H9 (cell line): Measurements from ENCODE around the gene HSPB2. TPM values are rescaled to one million over a fixed set of nuclear protein-coding genes. Genes with fewer than 3 reads are reported as not detected.

ENCODE experiments used
- DNase-seq: peaks from one replicate; pipeline ENCODE4 v3.0.0-alpha.2; 2017
- H2AFZ ChIP-seq: one replicate; pipeline ENCODE4 v1.6.1; 2013; ENCODE audit warnings: mild to moderate bottlenecking, low read length, control low read depth, moderate library complexity
- H2AK5ac ChIP-seq: 2 replicates; pipeline ENCODE4 v1.6.1; 2013; ENCODE audit warnings: low read length, control low read depth, mixed read lengths; ENCODE audit not compliant: insufficient read length
- H2BK120ac ChIP-seq: one replicate; pipeline ENCODE4 v1.6.1; 2013; ENCODE audit warnings: low read depth, mild to moderate bottlenecking, low read length, control low read depth, inconsistent platforms; ENCODE audit not compliant: poor library complexity, severe bottlenecking
- H2BK12ac ChIP-seq: 2 replicates; pipeline ENCODE4 v1.6.1; 2013; ENCODE audit warnings: low read length, control low read depth, mixed read lengths, low read depth; ENCODE audit not compliant: insufficient read length
- H2BK15ac ChIP-seq: 2 replicates; pipeline ENCODE4 v1.6.1; 2013; ENCODE audit warnings: low read depth, low read length, control low read depth
- H2BK20ac ChIP-seq: one replicate; pipeline ENCODE4 v1.6.1; 2013; ENCODE audit warnings: low read depth, mild to moderate bottlenecking, low read length, control low read depth, inconsistent platforms; ENCODE audit not compliant: poor library complexity, severe bottlenecking
- H2BK5ac ChIP-seq: 2 replicates; pipeline ENCODE4 v1.6.1; 2013; ENCODE audit warnings: low read length, control low read depth, mixed read lengths; ENCODE audit not compliant: insufficient read length
- H3K14ac ChIP-seq: 2 replicates; pipeline ENCODE4 v1.6.1; 2013; ENCODE audit warnings: low read length, control low read depth; ENCODE audit not compliant: insufficient read depth
- H3K18ac ChIP-seq: 2 replicates; pipeline ENCODE4 v1.6.1; 2013; ENCODE audit warnings: low read depth, mild to moderate bottlenecking, mixed read lengths, low read length, control low read depth; ENCODE audit not compliant: insufficient read length
- H3K23ac ChIP-seq: 2 replicates; pipeline ENCODE4 v1.6.1; 2013; ENCODE audit warnings: low read length, control low read depth, mixed read lengths, low read depth; ENCODE audit not compliant: insufficient read length
- H3K23me2 ChIP-seq: 2 replicates; pipeline ENCODE4 v1.6.1; 2013; ENCODE audit warnings: low read depth, mild to moderate bottlenecking, mixed read lengths, low read length, control low read depth; ENCODE audit not compliant: insufficient read length, poor library complexity, severe bottlenecking
- H3K27ac ChIP-seq: 2 replicates; pipeline ENCODE4 v1.5.1; 2013; ENCODE audit warnings: low read length, control low read depth, mixed read lengths, low read depth; ENCODE audit not compliant: insufficient read length
- H3K27me3 ChIP-seq: 2 replicates; pipeline ENCODE4 v1.6.1; 2013; ENCODE audit warnings: low read length, control low read depth, inconsistent platforms; ENCODE audit not compliant: insufficient read depth
- H3K4ac ChIP-seq: 2 replicates; pipeline ENCODE4 v1.6.1; 2013; ENCODE audit warnings: low read depth, mild to moderate bottlenecking, control low read depth, inconsistent platforms, low read length, moderate library complexity
- H3K4me1 ChIP-seq: 2 replicates; pipeline ENCODE4 v1.6.1; 2013; ENCODE audit warnings: low read length, control low read depth, inconsistent platforms; ENCODE audit not compliant: insufficient read depth
- H3K4me2 ChIP-seq: 2 replicates; pipeline ENCODE4 v1.6.1; 2013; ENCODE audit warnings: low read length, control low read depth, mixed read lengths; ENCODE audit not compliant: insufficient read length, insufficient read depth
- H3K56ac ChIP-seq: 2 replicates; pipeline ENCODE4 v1.6.1; 2013; ENCODE audit warnings: low read depth, mild to moderate bottlenecking, mixed read lengths, low read length, control low read depth; ENCODE audit not compliant: insufficient read length
- H3K79me1 ChIP-seq: 2 replicates; pipeline ENCODE4 v1.6.1; 2013; ENCODE audit warnings: low read depth, mild to moderate bottlenecking, moderate library complexity, low read length, control low read depth, inconsistent platforms; ENCODE audit not compliant: insufficient read depth, poor library complexity, severe bottlenecking
- H3K79me2 ChIP-seq: 2 replicates; pipeline ENCODE4 v1.6.1; 2013; ENCODE audit warnings: low read length, control low read depth, inconsistent platforms; ENCODE audit not compliant: insufficient read depth
- H3K9ac ChIP-seq: 2 replicates; pipeline ENCODE4 v1.6.1; 2013; ENCODE audit warnings: low read length, control low read depth, mixed read lengths; ENCODE audit not compliant: insufficient read length; ENCODE audit errors: extremely low read depth
- H3K9me3 ChIP-seq: one replicate; pipeline ENCODE4 v1.6.1; 2013; ENCODE audit warnings: low read depth, low read length, inconsistent platforms; ENCODE audit not compliant: control insufficient read depth
- H3T11ph ChIP-seq: one replicate; pipeline ENCODE4 v1.6.1; 2013; ENCODE audit warnings: mild to moderate bottlenecking, low read length, control low read depth, inconsistent platforms
- H4K20me1 ChIP-seq: one replicate; pipeline ENCODE4 v1.6.1; 2013; ENCODE audit not compliant: control insufficient read depth, insufficient read length, insufficient read depth
- H4K5ac ChIP-seq: 2 replicates; pipeline ENCODE4 v1.6.1; 2013; ENCODE audit warnings: low read depth, mild to moderate bottlenecking, mixed read lengths, low read length, control low read depth; ENCODE audit not compliant: insufficient read length
- H4K8ac ChIP-seq: replicated peaks from 2 replicates; pipeline ENCODE4 v1.6.1; 2013; ENCODE audit warnings: low read length, control low read depth, mixed read lengths, low read depth; ENCODE audit not compliant: insufficient read length
- H4K91ac ChIP-seq: 2 replicates; pipeline ENCODE4 v1.6.1; 2013; ENCODE audit warnings: low read depth, mild to moderate bottlenecking, moderate library complexity, mixed read lengths, low read length, control low read depth; ENCODE audit not compliant: insufficient read length
- H3K27ac Mint-ChIP-seq, 3 experiments: 2 replicates in 2 of 3; 3 replicates in 1 of 3; pipeline ENCODE4 v1.8.0; 2020 to 2021; ENCODE audit warnings: mixed read lengths in 3 of 3, mild to moderate bottlenecking in 1 of 3, moderate library complexity in 1 of 3
- H3K27me3 Mint-ChIP-seq: 2 replicates; pipeline ENCODE4 v1.8.0; 2021; ENCODE audit warnings: low read depth, mild to moderate bottlenecking, moderate library complexity, mixed read lengths
- H3K36me3 Mint-ChIP-seq, 3 experiments: 2 replicates in 2 of 3; 3 replicates in 1 of 3; pipeline ENCODE4 v1.8.0; 2020 to 2021; ENCODE audit warnings: low read depth in 3 of 3, mixed read lengths in 3 of 3; ENCODE audit not compliant: insufficient read depth in 1 of 3
- H3K4me1 Mint-ChIP-seq, 2 experiments: 2 replicates each; pipeline ENCODE4 v1.8.0; 2020; ENCODE audit warnings: mixed read lengths in 2 of 2
- H3K4me3 Mint-ChIP-seq, 2 experiments: 2 replicates in 1 of 2; 3 replicates in 1 of 2; pipeline ENCODE4 v1.8.0; 2020 to 2021; ENCODE audit warnings: mild to moderate bottlenecking in 2 of 2, mixed read lengths in 2 of 2, moderate library complexity in 1 of 2
- H3K9me3 Mint-ChIP-seq, 2 experiments: 2 replicates in 1 of 2; 3 replicates in 1 of 2; pipeline ENCODE4 v1.8.0; 2020; ENCODE audit warnings: mild to moderate bottlenecking in 2 of 2, mixed read lengths in 2 of 2, moderate library complexity in 1 of 2
- CTCF ChIP-seq: fragments of 200-600 bp; sonication (generic); conservative IDR thresholded peaks from 3 replicates; pipeline ENCODE4 v1.8.0; 2021; ENCODE audit warnings: antibody characterized with exemption, mild to moderate bottlenecking
- WGBS: extraction: QIAGEN DNeasy Blood & Tissue Kit; methylation state at CpG from one replicate; pipeline ENCODE4 v1.1.7; 2013; ENCODE audit warnings: missing lambda C conversion rate, low lambda C conversion rate, mixed read lengths; ENCODE audit not compliant: insufficient read length; ENCODE audit errors: extremely low coverage; 5-methylcytosine and 5-hydroxymethylcytosine counted together
- total RNA-seq: library from RNA; stranded (reverse); gene quantifications from 2 replicates; pipeline ENCODE4 v1.2.1, GENCODE V29; 2021

Gene HSPB2
- total RNA-seq, 1 experiment from 2014 or later = 0.22 TPM

GRCh38 chr11:111905411-111905810 lies 7.1 kb upstream of the HSPB2 start:
- no peak for DNase-seq
- TF ChIP-seq CTCF = no peak
- H3K79me2 ChIP-seq = no peaks in the 10 kb centered on the region
- H2BK15ac ChIP-seq = no peak overlapping the region
- H3K36me3 Mint-ChIP-seq = no peaks in the 10 kb centered on the region; a peak in 1 of 7 replicates
- no peak overlapping the region for H3K4me2 ChIP-seq
- H3K27me3 Mint-ChIP-seq = no peaks in the 10 kb centered on the region
- H2BK120ac ChIP-seq = no peak overlapping the region
- H3K79me1 ChIP-seq = no peaks in the 10 kb centered on the region
- H3K56ac ChIP-seq = no peak overlapping the region
- no peaks in the 10 kb centered on the region for H3K4me1 ChIP-seq
- no peak overlapping the region for H2BK20ac ChIP-seq
- no peak overlapping the region for H3K27ac ChIP-seq
- H3K23me2 ChIP-seq = no peaks in the 10 kb centered on the region
- no peak overlapping the region for H2BK12ac ChIP-seq
- no peak overlapping the region for H4K91ac ChIP-seq
- H3K4ac ChIP-seq = no peak overlapping the region
- H3K4me1 Mint-ChIP-seq = peaks cover 0 to 4% of the 10 kb centered on the region in 2 experiments; a peak in 2 of 4 replicates
- WGBS = no CpG with 5 or more reads among the region's 2 CpGs
- no peaks in the 10 kb centered on the region for H3K27me3 ChIP-seq
- H2AK5ac ChIP-seq = no peak overlapping the region
- H2AFZ ChIP-seq = no peak overlapping the region
- 0 out of 5 replicates have a peak, but pooled peaks cover 0 to 2% of the 10 kb centered on the region in 2 experiments for H3K9me3 Mint-ChIP-seq
- H3K14ac ChIP-seq = no peak overlapping the region
- no peak overlapping the region for H3K27ac Mint-ChIP-seq
- H2BK5ac ChIP-seq = no peak overlapping the region
- H3K9ac ChIP-seq = no peak overlapping the region
- no peaks in the 10 kb centered on the region for H3K9me3 ChIP-seq
- H3K18ac ChIP-seq = no peak overlapping the region
- H4K5ac ChIP-seq = no peak overlapping the region
- no peak overlapping the region for H3K23ac ChIP-seq
- no peak overlapping the region for H3T11ph ChIP-seq
- no peak overlapping the region for H4K8ac ChIP-seq
- H3K4me3 Mint-ChIP-seq = no peak overlapping the region
- no peaks in the 10 kb centered on the region for H4K20me1 ChIP-seq
